ENCODE data around the gene TMCO4. TPM values are rescaled to one million over a fixed set of nuclear protein-coding genes. Genes with fewer than 3 reads are reported as not detected.
A peak's percentile ranks its signal among the peaks of the same experiment; 100 is the strongest.

The TMCO4 gene
- total and polyA plus RNA-seq, 8 donors = 15.7 to 22.1 (median 18.9) TPM

DNA sequence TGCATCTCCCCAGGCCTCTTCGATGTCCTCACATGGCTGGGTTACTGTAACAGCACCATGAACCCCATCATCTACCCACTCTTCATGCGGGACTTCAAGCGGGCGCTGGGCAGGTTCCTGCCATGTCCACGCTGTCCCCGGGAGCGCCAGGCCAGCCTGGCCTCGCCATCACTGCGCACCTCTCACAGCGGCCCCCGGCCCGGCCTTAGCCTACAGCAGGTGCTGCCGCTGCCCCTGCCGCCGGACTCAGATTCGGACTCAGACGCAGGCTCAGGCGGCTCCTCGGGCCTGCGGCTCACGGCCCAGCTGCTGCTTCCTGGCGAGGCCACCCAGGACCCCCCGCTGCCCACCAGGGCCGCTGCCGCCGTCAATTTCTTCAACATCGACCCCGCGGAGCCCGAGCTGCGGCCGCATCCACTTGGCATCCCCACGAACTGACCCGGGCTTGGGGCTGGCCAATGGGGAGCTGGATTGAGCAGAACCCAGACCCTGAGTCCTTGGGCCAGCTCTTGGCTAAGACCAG, 120.7 kb downstream of the TMCO4 start:
- TF ChIP-seq, protein P1, sequence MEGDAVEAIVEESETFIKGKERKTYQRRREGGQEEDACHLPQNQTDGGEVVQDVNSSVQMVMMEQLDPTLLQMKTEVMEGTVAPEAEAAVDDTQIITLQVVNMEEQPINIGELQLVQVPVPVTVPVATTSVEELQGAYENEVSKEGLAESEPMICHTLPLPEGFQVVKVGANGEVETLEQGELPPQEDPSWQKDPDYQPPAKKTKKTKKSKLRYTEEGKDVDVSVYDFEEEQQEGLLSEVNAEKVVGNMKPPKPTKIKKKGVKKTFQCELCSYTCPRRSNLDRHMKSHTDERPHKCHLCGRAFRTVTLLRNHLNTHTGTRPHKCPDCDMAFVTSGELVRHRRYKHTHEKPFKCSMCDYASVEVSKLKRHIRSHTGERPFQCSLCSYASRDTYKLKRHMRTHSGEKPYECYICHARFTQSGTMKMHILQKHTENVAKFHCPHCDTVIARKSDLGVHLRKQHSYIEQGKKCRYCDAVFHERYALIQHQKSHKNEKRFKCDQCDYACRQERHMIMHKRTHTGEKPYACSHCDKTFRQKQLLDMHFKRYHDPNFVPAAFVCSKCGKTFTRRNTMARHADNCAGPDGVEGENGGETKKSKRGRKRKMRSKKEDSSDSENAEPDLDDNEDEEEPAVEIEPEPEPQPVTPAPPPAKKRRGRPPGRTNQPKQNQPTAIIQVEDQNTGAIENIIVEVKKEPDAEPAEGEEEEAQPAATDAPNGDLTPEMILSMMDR (IDR thresholded peaks at IDR 0.05) = no peak
- ATAC-seq (no peak), DNase-seq (peak in 1 of 4 donors; percentile 68)
- H3K4me3 ChIP-seq = no peak overlapping the region
- peaks cover 0 to 25% of the 10 kb centered on the region in 2 donors for H3K27me3 ChIP-seq
- intact Hi-C loops (cut with DNase I) = no loop called here
- no peaks in the 10 kb centered on the region for H3K4me1 ChIP-seq
- no peaks in the 10 kb centered on the region for H3K9me3 ChIP-seq
- H3K36me3 ChIP-seq = peaks cover 0 to 16% of the 10 kb centered on the region in 2 donors
- H3K27ac ChIP-seq = no peak overlapping the region

DNA sequence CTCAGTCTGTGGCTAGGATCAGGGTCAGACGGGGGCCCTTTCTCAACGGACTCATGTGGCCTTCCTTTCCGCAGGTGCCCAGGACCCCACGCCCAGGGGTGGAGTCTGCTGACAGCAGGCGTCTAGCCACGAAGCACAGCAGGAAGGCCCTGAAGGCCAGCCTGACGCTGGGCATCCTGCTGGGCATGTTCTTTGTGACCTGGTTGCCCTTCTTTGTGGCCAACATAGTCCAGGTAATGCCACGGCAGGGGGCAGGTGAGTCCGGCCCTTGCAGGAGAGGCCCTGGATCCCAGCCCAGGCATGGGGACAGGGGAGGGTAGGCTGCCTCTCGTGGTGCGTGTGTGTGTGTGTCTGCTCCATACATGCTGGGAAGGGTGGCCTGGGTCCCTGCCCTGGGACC, 121.2 kb downstream of the TMCO4 start:
- intact Hi-C loops (cut with DNase I) = no loop called here
- H3K36me3 ChIP-seq = peaks cover 0 to 16% of the 10 kb centered on the region in 2 donors

DNA sequence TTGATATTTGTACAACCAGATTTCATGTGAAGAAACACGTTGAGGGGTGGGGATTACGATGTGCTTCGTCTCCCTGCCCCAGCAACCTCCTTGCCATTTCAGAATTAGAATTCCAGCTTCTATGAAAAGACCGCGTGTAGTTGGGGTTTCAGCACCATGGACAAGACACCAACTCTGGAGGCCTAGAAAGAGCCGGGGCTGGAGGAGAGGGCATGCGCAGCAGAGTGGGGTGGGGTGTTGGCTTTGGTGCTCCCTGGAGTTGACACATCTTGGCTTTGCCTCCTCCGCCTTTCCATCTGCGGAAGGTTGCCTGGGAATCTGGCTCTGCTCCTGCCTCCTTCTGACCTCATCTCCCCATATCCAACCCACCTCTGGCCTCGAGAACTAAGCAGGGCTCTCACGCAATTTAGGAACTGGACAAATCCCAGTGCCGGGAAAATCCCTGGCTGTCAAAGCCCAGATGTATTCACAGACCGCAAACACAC, 123.2 kb downstream of the TMCO4 start:
- DNase-seq = peak in 2 of 4 donors; percentile 53 to 65
- TF ChIP-seq, protein P1 (IDR thresholded peaks at IDR 0.05) = no peak
- H3K4me3 ChIP-seq = no peak overlapping the region
- peak; percentile 83 for ATAC-seq
- H3K27ac ChIP-seq = no peak overlapping the region
- intact Hi-C loops (cut with DNase I) = no loop called here
- peaks cover 0 to 31% of the 10 kb centered on the region in 2 donors for H3K27me3 ChIP-seq
- H3K4me1 ChIP-seq = no peaks in the 10 kb centered on the region
- H3K36me3 ChIP-seq = no peaks in the 10 kb centered on the region
- H3K9me3 ChIP-seq = no peaks in the 10 kb centered on the region

More for the DNA sequence above, 121.2 kb downstream of the TMCO4 start:
- H3K9me3 ChIP-seq = no peaks in the 10 kb centered on the region
- TF ChIP-seq, protein P1 (IDR thresholded peaks at IDR 0.05) = no peak
- DNase-seq (no peak), ATAC-seq (no peak)
- H3K4me1 ChIP-seq = no peaks in the 10 kb centered on the region
- no peak overlapping the region for H3K4me3 ChIP-seq
- peaks cover 0 to 25% of the 10 kb centered on the region in 2 donors for H3K27me3 ChIP-seq
- H3K27ac ChIP-seq = no peak overlapping the region

DNA sequence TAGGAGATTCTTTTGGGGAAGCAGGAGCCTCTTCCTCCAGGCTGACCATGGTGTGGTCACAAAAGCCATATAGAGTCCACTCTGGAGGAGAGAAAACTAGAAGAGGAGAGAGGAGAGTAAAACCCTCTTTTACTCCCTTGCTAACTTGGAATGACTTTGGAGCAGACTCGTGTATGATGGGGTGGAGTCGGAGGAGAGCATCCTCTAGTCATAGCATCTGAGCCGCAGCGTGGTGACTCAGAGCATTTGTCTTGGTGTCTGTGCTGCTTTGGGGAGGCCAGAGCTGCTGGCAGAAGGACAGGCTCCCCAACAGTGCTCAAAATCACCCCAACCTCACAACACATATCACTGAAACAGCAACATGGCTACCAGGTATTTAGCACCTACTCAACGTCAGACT, 123.9 kb downstream of the TMCO4 start:
- TF ChIP-seq, protein P1 (IDR thresholded peaks at IDR 0.05) = no peak
- Histone ChIP-seq H3K9me3 (no peaks in the 10 kb centered on the region), H3K36me3 (no peaks in the 10 kb centered on the region), H3K4me3 (no peak overlapping the region), H3K4me1 (no peaks in the 10 kb centered on the region), H3K27ac (no peak overlapping the region), H3K27me3 (peaks cover 0 to 31% of the 10 kb centered on the region in 2 donors)
- ATAC-seq = no peak
- DNase-seq = no peak
- intact Hi-C loops (cut with DNase I) = no loop called here

DNA sequence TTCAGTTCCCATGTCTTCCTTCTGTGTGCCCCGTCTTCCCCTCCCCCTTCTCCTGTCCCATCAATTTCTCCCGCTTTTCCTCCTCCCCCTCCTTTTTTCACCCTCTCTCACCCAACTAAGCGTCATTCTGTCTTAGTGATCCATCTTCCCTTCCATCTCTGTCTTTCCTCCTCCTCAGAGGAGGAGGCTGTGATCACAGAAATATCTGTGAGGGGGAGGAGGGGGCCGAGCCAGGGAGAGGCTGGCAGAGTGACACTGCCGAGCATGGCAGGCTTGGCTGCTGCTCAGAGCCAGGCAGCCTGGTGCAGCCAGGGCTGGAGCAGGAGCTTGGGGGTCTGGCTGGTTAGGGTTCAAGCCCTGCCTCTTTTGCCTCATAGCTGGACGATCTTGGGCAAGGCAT, 127.5 kb downstream of the TMCO4 start:
- DNase-seq (no peak), ATAC-seq (no peak)
- no peaks in the 10 kb centered on the region for H3K4me1 ChIP-seq
- peaks cover 0 to 54% of the 10 kb centered on the region in 2 donors for H3K27me3 ChIP-seq
- H3K27ac ChIP-seq = no peak overlapping the region
- no peaks in the 10 kb centered on the region for H3K36me3 ChIP-seq
- TF ChIP-seq, protein P1 (IDR thresholded peaks at IDR 0.05) = no peak
- no peaks in the 10 kb centered on the region for H3K9me3 ChIP-seq
- no peak overlapping the region for H3K4me3 ChIP-seq
- intact Hi-C loops (cut with DNase I) = no loop called here

Data from left lung (tissue), 10 donors.